Hypothalamus (tissue), 51 donors: ENCODE measurements around the gene CNN2.

Experiments
- DNase-seq, 51 donors: peaks; one replicate each; lab custom pipeline; 2025; lab: John Stamatoyannopoulos, UW

The CNN2 gene

GRCh38 chr19:1046836-1047695, 20.7 kb downstream of the CNN2 start:
- DNase-seq, result no peak

- no peak for DNase-seq
Measured at GRCh38 chr19:1047696-1048147, 21.3 kb downstream of the CNN2 start.

GRCh38 chr19:1049106-1049505, 22.7 kb downstream of the CNN2 start:
- no peak for DNase-seq

- peak in 1 of 51 donors; percentile 17 for DNase-seq
Measured at GRCh38 chr19:1049800-1050199, 23.4 kb downstream of the CNN2 start.

- no peak for DNase-seq
Measured at GRCh38 chr19:1050989-1051788, 24.8 kb downstream of the CNN2 start.

- no peak for DNase-seq
Measured at GRCh38 chr19:1051791-1052190, 25.4 kb downstream of the CNN2 start.

- no peak for DNase-seq
Measured at GRCh38 chr19:1052349-1052975, 26.1 kb downstream of the CNN2 start.

- no peak for DNase-seq
Measured at GRCh38 chr19:1053176-1054101, 27.0 kb downstream of the CNN2 start.

GRCh38 chr19:1054102-1055027, 28.0 kb downstream of the CNN2 start:
- DNase-seq, result no peak

GRCh38 chr19:1055028-1055425, 28.6 kb downstream of the CNN2 start:
- DNase-seq, result no peak

- DNase-seq, result no peak
Measured at GRCh38 chr19:1055886-1056620, 29.6 kb downstream of the CNN2 start.

- no peak for DNase-seq
Measured at GRCh38 chr19:1057176-1057855, 30.9 kb downstream of the CNN2 start.

- DNase-seq, result no peak
Measured at GRCh38 chr19:1058112-1058511, 31.7 kb downstream of the CNN2 start.

GRCh38 chr19:1060689-1061088, 34.3 kb downstream of the CNN2 start:
- no peak for DNase-seq

GRCh38 chr19:1061987-1062386, 35.6 kb downstream of the CNN2 start:
- DNase-seq, result no peak

GRCh38 chr19:1062387-1063029, 36.1 kb downstream of the CNN2 start:
- no peak for DNase-seq
